NCI-H146 treated with DMSO at 0.1 percent for 48 hours (cell line): ENCODE measurements around the gene PAK6.
A peak's percentile ranks its signal among the peaks of the same experiment; 100 is the strongest.

ENCODE experiments used
- DNase-seq: peaks from one replicate; lab custom pipeline; 2025; ENCODE audit not compliant: unreplicated experiment; lab: John Stamatoyannopoulos, UW

PAK6 gene

DNA sequence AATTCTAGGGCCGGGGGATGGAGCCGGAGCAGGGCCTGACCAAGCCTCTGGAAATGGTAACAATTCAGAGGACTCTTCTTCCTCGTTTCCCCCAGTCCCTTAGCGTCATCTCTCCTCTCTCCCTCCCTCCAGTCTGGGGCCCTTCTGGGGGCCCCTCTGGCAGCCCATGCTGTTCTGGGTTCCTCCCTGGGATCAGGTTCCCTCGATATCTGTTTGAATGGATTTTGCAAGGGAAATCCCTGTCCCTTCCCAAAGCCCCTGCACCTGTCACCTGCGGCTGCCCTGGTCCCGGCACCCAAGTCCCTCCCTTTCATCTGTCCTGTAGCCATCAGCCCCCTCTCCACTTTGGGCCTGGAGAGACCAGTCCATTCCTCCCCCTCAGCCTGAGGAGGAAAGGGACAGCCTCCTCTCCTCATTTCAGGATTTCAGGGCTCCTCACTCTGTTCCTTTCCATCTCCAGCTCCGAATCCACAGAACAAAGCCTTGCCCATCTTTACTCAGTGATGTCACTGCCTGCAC lies 70.5 kb downstream of the PAK6 start:
- DNase-seq: no peak

DNA sequence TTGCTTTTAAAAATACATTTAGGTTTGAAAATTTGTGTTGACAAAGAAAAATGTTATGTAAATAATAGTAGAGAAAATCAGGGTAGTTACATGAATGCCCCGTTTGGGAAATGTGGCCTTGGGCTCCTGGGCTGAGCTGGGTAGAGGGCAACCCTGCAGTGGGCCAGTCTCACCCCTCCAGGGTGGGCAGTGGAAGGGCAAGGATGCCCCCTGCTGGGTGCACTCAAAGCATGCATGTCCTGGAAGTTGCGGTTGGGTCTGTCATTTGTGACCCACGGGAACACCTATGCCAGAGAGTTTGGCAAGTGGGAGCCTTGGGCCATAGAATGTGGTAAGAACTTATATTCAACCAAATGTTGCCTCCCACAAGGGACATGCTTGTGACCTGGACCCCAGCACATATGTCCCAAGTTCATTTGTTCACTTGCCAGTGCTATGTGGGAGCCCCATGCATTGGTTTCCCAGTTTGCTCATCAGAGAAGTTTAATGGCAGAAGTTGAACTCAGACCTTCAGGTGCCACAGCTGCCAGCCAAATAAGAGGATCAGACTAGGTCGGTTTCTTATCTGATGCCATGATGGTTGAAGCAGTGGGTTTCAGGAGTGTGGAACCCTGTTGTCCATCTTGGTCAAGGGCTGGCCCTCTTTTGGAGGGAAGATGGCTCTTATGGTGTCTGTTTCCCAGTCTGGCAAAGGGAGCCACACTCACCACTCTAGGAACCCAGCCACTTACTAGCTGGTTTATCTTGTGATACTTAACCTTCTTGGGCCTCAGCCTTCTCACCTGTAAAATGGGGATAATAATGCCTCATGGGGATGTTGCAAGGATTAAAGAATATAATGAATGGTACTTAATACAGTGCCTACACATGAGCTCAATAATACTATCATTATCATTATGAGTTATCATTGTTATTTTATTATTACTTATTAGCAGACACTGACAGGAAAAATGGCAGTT lies 71.4 kb downstream of the PAK6 start:
- DNase-seq: no peak

DNA sequence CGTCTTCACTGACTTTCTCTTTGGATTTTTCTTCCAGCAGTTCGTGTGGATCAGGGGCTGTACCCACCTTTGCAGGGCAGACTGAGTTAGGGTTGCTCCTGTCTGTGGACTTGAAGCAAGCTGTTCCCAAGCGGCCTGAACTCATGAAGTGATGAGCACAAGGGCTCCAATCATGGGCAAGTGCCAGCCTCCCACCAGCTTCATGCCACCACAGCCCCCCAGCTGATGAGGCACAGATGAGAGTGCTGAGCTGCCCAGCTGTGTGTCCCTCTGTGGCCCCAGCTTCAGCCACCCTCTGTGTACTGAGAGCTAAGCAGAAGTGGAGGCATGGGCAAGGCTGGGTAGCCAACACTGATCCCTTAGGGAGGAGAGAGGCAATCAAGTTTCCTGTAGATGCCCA lies 72.1 kb downstream of the PAK6 start:
- DNase-seq: no peak

DNA sequence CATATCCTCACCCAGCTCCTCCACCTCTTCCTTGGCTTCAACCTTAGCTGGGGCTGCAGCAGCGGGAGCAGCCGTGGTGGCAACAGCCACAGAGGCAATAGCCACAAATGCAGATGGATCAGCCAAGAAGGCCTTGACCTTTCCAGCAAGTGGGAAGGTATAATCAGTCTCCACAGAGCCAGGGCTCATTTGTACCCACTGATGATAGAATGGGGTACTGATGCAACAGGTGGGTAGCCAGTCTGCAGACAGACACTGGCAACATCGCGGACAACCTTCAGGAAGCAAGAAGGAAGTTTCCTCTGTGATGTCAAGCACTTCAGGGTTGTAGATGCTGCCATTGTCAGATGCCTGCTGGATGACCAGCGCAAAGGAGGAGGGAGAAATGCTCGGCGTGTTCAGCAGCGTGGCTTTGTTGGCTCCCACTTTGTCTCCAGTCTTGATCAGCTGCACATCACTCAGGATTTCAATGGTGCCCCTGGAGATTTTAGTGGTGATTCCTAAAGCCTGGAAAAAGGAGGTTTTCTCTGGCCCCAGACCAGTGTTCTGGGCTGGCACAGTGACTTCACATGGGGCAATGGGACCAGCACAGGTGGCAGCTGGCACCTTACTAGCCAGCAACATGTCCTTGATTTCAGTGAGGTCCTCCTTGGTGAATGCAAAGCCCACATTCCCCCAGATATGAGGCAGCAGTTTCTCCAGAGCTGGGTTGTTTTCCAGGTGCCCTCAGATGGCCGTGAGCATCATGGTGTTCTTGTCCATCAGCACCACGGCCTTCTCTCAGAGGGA lies 73.7 kb downstream of the PAK6 start:
- DNase-seq: no peak

DNA sequence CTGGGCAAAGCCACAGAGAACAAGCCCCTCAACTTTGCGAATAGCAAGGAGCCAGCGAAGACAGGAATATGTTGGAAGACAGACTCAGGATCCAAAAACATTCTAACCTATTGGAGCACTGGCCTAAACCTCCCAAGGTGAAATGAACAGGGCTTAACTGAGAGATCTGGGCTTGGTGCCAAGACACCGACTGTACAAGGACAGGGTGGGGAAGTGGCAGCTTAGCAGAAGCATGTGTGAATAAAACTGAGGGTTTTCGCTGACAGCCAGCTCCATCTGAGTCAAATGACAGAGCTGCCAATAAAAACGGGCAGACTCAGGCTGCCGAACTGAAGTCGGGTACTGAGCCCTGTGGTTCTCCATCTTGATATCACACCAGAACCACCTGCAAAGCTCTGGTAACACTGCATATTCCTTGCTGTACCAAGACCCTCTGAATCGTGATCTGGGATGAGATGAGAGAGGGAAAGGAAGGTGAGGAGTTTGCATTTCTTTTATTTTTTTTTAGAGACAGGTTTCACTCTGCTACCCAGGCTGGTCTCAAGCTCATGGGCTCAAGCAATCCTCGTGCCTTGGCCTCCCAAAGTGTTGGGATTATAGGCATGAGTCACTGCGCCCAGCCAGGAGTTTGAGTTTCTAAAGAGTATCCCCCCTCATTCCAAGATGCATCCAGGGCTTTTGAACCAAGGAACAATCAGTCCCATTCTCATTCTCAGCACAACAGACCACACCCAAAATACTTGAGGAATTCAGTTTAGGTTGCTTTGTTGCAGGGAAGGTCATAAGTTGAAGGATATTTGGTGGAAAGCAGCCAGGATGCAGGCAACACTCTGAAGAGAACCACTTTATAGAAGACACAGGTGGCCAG lies 74.9 kb downstream of the PAK6 start:
- DNase-seq: peak; percentile 4

DNA sequence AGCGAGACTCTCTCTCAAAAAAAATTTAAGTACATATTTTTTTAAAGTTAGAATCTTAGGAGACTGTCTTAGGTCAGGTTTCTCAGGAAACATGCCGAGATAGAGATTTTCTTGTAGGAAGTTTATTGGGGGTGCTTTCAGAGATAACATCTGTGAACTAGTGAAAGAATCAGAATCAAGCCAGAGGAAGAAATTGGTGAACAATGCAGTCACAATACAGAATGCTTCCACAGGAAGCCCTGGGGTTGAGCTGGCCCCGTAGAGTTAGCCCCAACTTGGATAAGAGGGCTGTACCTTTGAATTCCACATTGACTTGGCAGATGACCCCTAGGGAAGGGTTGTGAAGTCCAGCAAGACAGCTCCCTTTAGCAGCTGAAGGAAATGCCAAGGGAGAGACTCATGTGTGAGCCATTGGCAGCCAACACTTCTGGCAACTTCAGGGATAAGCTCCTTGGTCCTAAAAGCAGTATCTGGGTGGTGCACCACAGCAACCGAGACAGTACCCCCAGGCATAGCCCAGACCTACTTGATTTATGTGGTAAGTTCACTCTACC lies 75.9 kb downstream of the PAK6 start:
- no peak for DNase-seq

DNA sequence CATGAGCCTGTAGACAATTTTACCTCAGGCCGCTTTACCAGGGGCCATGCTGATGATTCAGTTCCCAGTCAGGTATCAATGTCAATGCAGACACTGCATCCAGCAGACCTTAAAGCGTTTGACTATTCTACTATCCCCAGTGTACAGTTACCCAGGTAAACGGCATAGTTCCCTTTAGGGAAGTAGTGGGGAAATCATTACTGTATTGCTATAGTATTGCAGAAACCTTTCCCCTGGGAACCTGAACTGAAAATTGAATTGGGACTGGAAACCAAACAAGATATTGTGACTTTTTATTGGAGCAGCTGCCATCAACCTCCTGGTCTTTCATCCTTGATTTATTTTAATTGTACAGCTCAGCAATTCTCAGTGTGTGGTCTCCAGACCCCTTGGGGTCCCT lies 78.1 kb downstream of the PAK6 start:
- DNase-seq: no peak

DNA sequence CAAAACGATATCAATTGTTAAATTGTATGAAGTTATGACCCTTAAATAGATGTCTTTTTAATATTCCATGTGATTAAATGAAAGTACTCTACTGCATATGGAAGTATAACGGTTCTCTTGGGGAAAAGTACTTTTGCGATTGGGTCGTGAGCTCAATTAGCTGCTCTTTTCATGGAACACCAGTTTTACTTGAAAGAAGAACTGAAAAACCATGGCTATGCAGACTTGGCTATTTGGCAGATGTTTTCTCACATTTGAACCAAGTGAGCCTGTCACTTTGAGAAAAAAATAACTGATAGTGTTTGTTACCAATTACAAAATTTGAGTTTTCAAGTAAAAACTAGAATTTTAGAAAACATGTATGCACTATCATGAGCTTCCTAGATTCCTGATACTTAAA lies 78.7 kb downstream of the PAK6 start:
- DNase-seq: no peak

DNA sequence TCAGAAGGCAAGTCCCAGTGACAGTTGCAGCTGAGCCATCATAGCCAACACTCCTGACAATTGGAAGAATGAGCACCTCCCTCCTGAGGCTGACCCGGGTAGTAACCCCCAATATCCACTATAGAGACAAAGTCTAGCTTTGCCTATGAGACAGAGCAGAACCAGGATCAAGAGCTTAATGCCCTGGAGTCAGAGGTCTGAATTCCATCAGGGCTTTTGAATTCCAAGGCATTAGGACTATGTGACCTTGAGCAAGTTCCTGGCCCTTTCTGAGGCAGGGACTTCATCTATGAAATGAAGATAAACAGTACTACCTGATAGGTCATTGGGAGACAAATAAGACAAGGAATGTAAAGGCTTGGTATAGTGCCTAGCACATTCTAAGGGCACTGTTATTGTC lies 81.5 kb downstream of the PAK6 start:
- no peak for DNase-seq

DNA sequence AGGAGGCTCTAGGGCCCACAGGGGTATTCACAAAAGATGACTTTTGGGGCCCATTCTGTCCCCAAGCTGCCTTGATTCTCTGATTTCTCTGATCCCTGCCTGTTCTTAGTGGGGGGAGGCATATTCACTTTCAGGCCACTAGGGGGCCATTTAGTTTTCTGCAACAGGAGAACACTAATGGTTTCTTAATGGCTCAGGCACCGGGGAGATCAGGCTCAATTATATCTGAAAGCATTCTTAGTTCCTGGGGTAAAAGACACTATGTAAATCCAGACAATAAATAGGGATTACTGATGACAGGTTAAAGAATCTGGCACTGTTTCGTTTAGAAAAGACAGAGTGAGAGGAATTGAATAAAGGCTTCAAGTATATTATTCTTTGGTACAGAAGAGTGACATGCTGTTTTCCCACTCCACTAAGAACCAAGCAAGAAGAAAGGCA lies 82.1 kb downstream of the PAK6 start:
- DNase-seq: peak; percentile 51

DNA sequence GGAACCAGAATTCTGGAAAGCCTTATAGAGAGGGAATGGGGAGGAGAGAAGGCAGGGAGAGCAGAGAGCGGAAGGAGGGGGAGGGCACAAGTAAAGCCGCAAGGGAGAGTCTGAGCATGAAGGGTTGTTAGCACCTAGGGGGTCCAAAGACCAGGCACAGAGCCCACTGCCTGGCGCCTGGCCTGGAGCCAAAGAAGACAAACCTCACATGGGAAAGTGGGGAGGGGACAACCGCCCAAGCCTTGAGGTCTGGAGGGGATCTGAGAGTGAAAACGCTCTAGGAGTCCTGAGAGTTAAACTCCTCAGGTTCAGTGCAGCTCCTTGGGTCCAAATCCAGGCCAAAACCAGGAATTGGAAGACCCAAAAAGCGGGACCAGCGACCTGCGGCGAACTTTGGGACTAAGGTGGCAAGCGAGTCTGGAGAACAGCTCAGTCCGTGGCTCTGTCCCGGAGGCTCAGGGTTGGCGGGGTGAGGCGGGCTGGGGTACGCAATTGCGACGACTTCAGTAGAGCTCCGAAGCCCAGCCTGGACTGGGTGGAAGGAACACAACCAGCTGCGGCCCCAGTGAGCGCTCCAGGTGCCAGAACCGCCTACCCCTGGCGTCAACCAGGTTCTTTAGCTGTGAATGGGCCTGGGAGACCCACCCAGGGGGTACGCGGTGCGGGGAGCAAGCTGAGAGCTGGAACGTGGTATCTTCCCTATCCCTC lies 83.8 kb downstream of the PAK6 start:
- no peak for DNase-seq

DNA sequence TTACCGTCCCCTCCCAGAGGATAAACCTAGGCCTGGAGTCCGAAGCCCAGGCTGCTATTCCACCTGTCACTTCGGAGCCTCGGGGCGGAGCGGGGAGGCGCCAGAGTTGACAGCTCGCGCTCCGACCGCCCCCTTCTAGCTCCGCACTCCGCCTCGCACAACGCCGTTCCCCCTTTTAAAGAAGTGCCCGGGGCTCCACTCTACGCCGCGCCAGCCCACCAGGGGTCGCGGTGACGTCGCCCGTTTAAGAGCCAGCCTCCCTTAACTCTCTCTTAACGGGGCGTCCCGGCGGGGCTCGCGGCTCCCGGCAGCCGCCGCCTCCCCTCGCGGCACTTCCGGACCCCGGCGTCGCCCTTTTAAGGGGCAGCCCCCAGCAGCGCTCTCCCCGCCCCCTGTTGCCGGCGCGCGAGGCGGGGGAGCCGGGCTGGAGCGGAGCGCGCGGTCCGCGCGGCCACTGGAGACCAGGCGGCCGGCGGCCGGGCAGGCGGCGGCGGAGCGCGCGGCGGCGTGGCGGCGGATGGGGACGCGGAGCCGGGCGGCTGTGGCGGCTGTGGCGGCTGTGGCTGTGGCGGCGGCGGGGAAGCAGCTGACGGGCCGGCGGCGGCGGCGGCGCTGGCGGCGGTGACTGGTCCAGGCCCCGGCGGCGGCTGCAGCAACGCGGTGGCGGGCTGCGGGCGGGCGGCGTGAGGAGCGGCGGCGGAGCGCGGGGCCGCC lies 84.5 kb downstream of the PAK6 start, which contains the start of gene INAFM2:
TSS of gene INAFM2 (plus strand) at position 454 of the 714 bp plus-strand sequence. CDS start 364 bp downstream, outside the sequence.
- DNase-seq: peak; percentile 83

DNA sequence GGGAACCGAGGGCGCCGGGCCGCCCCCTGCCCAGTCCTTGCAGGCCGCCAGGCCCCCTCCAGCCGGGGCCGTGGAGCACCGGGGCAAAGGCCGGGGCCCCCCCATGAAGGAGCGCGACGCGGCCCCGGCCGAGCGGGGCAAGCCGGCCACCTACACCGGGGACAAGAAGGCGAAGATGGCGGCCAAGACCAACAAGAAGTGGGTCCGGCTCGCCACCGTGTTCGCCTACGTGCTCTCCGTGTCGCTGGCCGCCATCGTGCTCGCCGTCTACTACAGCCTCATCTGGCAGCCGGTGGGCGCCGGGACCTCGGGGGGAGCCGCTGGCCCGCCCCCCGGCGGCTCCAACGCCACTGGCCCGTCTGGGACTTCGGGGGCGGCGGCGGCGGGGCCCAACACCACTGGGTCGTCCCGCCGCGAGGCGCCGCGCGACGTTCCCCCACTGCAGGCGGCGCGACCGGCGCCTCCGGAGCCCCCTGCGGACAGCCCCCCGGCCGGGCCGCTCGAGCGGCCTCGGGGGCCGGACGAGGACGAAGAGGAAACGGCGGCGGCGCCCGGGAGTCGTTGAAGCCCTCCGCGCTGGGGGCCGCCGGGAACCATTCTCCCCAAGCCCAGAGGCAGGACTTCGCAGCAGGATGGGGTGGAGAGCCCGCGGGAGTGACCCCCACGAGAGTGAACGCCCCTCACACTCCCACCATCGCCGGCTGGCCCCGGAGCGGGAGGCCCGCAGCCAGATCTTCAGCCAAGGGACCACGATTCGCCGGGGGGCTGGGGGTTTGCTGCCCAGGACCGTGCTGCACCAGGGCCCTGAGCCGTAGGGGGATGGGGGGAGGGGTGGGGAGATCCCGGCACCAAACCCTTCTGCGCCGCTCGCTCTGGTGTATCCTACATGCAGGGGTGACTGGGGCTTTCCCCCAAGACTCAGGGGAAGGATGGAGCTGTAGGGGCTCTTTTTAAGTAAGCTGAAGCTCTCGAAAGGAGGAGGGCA lies 85.4 kb downstream of the PAK6 start:
- no peak for DNase-seq

DNA sequence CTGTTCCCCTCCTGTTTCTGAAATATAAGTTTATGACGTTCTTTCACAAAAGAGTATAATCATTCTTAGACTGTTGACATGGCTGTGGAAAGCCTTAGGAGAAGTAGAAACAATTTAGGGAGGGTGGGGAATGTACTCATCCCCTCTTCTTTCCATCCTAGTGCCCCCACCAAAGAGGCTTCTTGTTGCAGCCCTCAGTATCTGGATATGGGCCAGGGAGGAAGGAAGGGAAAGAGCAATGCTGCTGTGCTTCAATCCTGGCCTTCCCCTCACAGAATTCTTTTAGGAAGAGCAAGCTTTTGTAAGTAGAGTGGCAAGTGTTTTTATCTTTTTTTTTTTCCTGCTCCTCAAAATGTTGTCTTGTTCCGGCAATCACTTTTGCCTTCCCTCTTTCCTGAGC lies 86.3 kb downstream of the PAK6 start:
- DNase-seq: no peak

DNA sequence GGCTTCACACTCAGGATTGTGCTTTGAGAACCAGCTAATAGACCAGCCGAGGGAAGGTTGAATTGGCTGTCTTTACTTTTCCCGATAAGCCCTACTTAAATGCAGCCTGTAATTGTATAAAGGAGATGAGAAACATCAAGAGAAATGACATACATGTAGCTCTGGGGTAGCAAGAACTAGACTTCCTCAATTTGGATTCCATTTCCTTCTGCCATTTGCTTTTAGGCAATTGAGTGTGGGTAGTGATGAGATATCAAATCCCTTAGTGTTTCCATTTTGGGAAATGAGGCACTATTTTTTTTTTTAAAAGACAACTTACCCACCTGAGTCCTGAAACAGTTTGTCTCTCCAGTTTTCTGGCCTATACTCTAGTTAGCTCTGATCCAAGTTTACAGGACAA lies 86.8 kb downstream of the PAK6 start:
- DNase-seq: no peak
